DND-41 (cell line): ENCODE results near the gene QSOX2.

Experiments
- ATAC-seq: fragments of 200-7000 bp; cut with Tn5 transposase; 3 replicates; pipeline ENCODE4 v1.9.1; 2021; ENCODE audit warnings: low read depth; ENCODE audit not compliant: insufficient read depth
- DNase-seq: peaks from one replicate; pipeline ENCODE4 v3.0.0-alpha.2; 2020
- H2AFZ ChIP-seq: 2 replicates; pipeline ENCODE4 v1.6.0; 2012; ENCODE audit warnings: low read depth, low read length
- H3K27ac ChIP-seq: 2 replicates; pipeline ENCODE4 v1.5.1; 2012; ENCODE audit warnings: low read length, inconsistent platforms
- H3K27me3 ChIP-seq: fragments of 200-600 bp; sonication (generic); 2 replicates; pipeline ENCODE4 v1.6.0; 2012; ENCODE audit warnings: low read length, mild to moderate bottlenecking, inconsistent platforms; ENCODE audit not compliant: insufficient read depth, poor library complexity
- H3K36me3 ChIP-seq: 2 replicates; pipeline ENCODE4 v1.5.1; 2012; ENCODE audit warnings: low read length, inconsistent platforms; ENCODE audit not compliant: insufficient read depth
- H3K4me1 ChIP-seq: 2 replicates; pipeline ENCODE4 v1.5.1; 2012; ENCODE audit warnings: mild to moderate bottlenecking, low read length; ENCODE audit not compliant: insufficient read depth
- H3K4me2 ChIP-seq: 2 replicates; pipeline ENCODE4 v1.6.0; 2012; ENCODE audit warnings: mild to moderate bottlenecking, moderate library complexity, low read length, inconsistent platforms; ENCODE audit not compliant: insufficient read depth
- H3K4me3 ChIP-seq, 2 experiments: fragments of 200-600 bp in 1 of 2; shearing (Covaris generic) in 1 of 2; 2 replicates each; pipeline ENCODE4 v1.5.1; 2012 to 2016; ENCODE audit warnings: inconsistent platforms in 2 of 2, low read length in 2 of 2, mild to moderate bottlenecking in 2 of 2, low read depth in 1 of 2, moderate library complexity in 1 of 2
- H3K79me2 ChIP-seq: 2 replicates; pipeline ENCODE4 v1.6.0; 2012; ENCODE audit warnings: low read length, inconsistent platforms; ENCODE audit not compliant: insufficient read depth
- H3K9ac ChIP-seq: 2 replicates; pipeline ENCODE4 v1.6.0; 2012; ENCODE audit warnings: low read depth, mild to moderate bottlenecking, inconsistent platforms, low read length, moderate library complexity
- H3K9me3 ChIP-seq: 2 replicates; pipeline ENCODE4 v1.5.1; 2012; ENCODE audit warnings: low read length, moderate library complexity, mild to moderate bottlenecking, inconsistent platforms; ENCODE audit not compliant: insufficient read depth, severe bottlenecking
- H4K20me1 ChIP-seq: 2 replicates; pipeline ENCODE4 v1.6.0; 2012; ENCODE audit warnings: low read length; ENCODE audit not compliant: insufficient read depth
- EZH2 ChIP-seq: IDR thresholded peaks from 3 replicates; pipeline ENCODE4 v1.6.1; 2012; ENCODE audit warnings: borderline replicate concordance, low read depth, mild to moderate bottlenecking, moderate library complexity, low read length, inconsistent platforms; ENCODE audit not compliant: severe bottlenecking
- TF ChIP-seq, protein P1 (sequence below): IDR thresholded peaks from 2 replicates; pipeline ENCODE4 v1.5.1; 2012; ENCODE audit warnings: borderline replicate concordance, low read length, moderate library complexity, mild to moderate bottlenecking; ENCODE audit not compliant: poor library complexity, severe bottlenecking; ENCODE audit errors: extremely low read depth

The QSOX2 gene

DNA sequence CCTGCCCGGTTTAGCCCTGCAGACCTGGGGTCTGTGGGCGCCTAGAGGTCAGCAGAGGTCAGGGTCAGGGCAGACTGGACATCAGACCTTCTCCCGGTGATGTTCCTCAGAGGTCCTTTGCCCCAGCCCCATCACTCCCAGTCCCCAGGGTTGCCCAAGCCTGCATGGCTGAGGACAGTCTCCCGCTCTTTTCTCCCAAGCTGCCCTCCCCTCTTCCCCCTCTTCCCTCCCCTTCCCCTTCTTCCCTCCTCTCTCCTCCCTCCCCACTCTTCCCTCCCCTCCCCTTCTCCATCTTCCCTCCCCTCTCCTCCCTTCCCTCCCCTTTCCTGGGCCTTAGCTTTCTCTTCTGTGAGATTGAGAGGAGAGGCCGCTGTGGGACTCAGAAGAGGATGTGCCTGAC is 51.1 kb downstream of the QSOX2 start:
- no peaks in the 10 kb centered on the region for H3K4me1 ChIP-seq
- H4K20me1 ChIP-seq, result no peaks in the 10 kb centered on the region; the same call in 1 of the 2 replicates
- H3K4me3 ChIP-seq, result no peak overlapping the region
- peaks cover 13% of the 10 kb centered on the region for H3K27me3 ChIP-seq
- no peaks in the 10 kb centered on the region for H3K79me2 ChIP-seq
- no peak overlapping the region for H2AFZ ChIP-seq
- TF ChIP-seq, protein P1, sequence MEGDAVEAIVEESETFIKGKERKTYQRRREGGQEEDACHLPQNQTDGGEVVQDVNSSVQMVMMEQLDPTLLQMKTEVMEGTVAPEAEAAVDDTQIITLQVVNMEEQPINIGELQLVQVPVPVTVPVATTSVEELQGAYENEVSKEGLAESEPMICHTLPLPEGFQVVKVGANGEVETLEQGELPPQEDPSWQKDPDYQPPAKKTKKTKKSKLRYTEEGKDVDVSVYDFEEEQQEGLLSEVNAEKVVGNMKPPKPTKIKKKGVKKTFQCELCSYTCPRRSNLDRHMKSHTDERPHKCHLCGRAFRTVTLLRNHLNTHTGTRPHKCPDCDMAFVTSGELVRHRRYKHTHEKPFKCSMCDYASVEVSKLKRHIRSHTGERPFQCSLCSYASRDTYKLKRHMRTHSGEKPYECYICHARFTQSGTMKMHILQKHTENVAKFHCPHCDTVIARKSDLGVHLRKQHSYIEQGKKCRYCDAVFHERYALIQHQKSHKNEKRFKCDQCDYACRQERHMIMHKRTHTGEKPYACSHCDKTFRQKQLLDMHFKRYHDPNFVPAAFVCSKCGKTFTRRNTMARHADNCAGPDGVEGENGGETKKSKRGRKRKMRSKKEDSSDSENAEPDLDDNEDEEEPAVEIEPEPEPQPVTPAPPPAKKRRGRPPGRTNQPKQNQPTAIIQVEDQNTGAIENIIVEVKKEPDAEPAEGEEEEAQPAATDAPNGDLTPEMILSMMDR, result no peak
- no peak for TF ChIP-seq EZH2
- no peak overlapping the region for H3K27ac ChIP-seq
- no peaks in the 10 kb centered on the region for H3K9me3 ChIP-seq
- H3K4me2 ChIP-seq, result no peak overlapping the region
- no peak overlapping the region for H3K9ac ChIP-seq
- ATAC-seq (no peak), DNase-seq (no peak)
- no peaks in the 10 kb centered on the region for H3K36me3 ChIP-seq

DNA sequence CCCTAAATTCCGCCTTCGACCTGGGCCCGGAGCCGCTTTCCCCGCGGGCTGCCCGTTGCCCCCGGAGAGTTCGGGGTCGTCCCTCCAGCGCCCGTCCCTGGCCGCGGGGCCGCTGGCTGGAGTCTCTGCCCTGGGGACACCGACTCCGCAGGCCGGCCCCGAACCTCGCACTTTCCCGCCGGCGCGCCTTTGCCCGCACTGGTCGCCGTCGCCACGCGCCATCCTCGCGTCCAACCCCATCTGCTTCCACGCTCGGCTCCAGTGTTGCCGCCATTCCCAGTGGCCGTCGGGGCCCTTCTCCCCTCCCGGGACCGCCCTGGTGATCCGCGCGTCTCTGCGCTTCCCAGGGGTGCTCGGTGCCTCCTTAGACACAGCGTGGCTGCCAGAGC is 51.7 kb downstream of the QSOX2 start:
- H3K4me3 ChIP-seq, result no peak overlapping the region
- no peak overlapping the region for H3K27ac ChIP-seq
- ATAC-seq (no peak), DNase-seq (no peak)
- no peak for TF ChIP-seq EZH2
- TF ChIP-seq, protein P1, result no peak
- H3K9ac ChIP-seq, result no peak overlapping the region
- no peak overlapping the region for H3K4me2 ChIP-seq
- no peaks in the 10 kb centered on the region for H3K4me1 ChIP-seq
- H3K36me3 ChIP-seq, result no peaks in the 10 kb centered on the region
- no peak overlapping the region for H2AFZ ChIP-seq
- H3K27me3 ChIP-seq, result peaks cover 13% of the 10 kb centered on the region
- H3K9me3 ChIP-seq, result no peaks in the 10 kb centered on the region
- no peaks in the 10 kb centered on the region; the same call in 1 of the 2 replicates for H4K20me1 ChIP-seq
- no peaks in the 10 kb centered on the region for H3K79me2 ChIP-seq

DNA sequence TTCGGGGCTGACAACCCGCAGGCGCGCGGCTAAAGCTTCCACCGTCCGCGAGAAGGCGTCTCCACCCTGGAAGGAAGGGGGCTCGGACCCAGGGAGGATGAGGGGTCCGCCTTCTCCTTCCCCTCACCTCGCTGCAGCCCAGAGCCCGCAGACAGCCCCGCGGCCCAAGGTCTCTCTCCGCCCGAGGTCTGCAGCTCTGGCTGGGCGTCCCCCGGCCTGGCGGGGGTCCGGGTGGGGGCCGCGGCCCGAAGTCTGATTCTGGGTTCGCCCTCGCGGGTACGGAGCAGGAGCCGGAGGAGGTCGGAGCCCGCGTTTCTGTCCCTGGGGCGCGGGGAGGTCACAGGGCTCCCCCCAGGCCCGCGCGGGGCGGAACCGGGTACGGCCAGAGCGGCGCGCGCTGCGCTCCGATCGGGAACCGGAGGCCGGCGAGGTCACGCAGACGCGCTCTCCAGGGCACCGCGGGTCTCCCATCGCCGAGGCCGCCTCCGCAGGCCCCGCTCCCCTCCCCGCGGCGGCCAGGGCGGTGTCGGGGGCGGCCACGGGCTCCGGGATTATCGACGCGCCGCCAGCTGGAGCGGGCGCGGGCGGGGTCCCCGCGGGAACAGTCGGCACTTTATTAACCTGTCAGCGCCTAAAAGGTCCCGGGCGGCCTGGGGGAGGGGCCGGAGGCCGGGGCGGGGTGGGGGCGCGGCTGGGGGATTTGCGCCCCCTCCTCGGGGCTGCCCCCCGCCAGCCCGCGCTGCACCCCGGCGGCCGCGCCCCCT is 52.3 kb downstream of the QSOX2 start:
- Histone ChIP-seq H3K4me1 (no peaks in the 10 kb centered on the region), H2AFZ (no peak overlapping the region), H3K27ac (no peak overlapping the region), H3K36me3 (no peaks in the 10 kb centered on the region), H4K20me1 (no peaks in the 10 kb centered on the region; the same call in 1 of the 2 replicates), H3K79me2 (no peaks in the 10 kb centered on the region), H3K4me2 (no peak overlapping the region), H3K9me3 (no peaks in the 10 kb centered on the region), H3K27me3 (peaks cover 13% of the 10 kb centered on the region), H3K4me3 (no peak overlapping the region), H3K9ac (no peak overlapping the region)
- DNase-seq (no peak), ATAC-seq (no peak)
- TF ChIP-seq, protein P1, result no peak
- TF ChIP-seq EZH2, result no peak
